CD4-positive, alpha-beta T cell (primary cell): Measurements from ENCODE around the gene ADAMTS17. TPM values are rescaled to one million over a fixed set of nuclear protein-coding genes. Genes with fewer than 3 reads are reported as not detected.

Experiments
- ATAC-seq: fragments of 200-7000 bp; cut with Tn5 transposase; one replicate; pipeline ENCODE4 v1.10.0; 2022; ENCODE audit warnings: mild to moderate bottlenecking; ENCODE audit not compliant: poor library complexity
- CTCF ChIA-PET: fragments of 350-600 bp; sonication (Branson Sonifier 250); formaldehyde crosslinking; loops from one replicate; lab custom pipeline; 2021; ENCODE audit warnings: antibody characterized with exemption, inconsistent platforms; lab: Charles Lee
- POLR2A ChIA-PET: fragments of 350-600 bp; sonication (Branson Sonifier 250); formaldehyde crosslinking; loops from one replicate; lab custom pipeline; 2021; ENCODE audit warnings: antibody characterized with exemption, inconsistent platforms; lab: Charles Lee
- DNase-seq, 14 experiments: peaks; one replicate each; pipeline ENCODE4 v3.0.0-alpha.2; 2013 to 2020; ENCODE audit warnings: mixed read lengths in 2 of 14
- H3K27ac ChIP-seq, 2 donors: one replicate each; pipeline versions ENCODE4 v1.5.1 to v1.7.0; 2013; ENCODE audit warnings: low read length in 2 of 2, low read depth in 1 of 2, mild to moderate bottlenecking in 1 of 2
- H3K27me3 ChIP-seq, 2 experiments: 1 replicate in 1 of 2; 2 replicates in 1 of 2; pipeline versions ENCODE4 v1.6.1 to v1.7.0; 2013; ENCODE audit warnings: low read length in 2 of 2, control low read depth in 1 of 2, mild to moderate bottlenecking in 1 of 2, moderate library complexity in 1 of 2; ENCODE audit not compliant: insufficient read depth in 2 of 2, control insufficient read depth in 1 of 2
- H3K36me3 ChIP-seq: one replicate; pipeline ENCODE4 v1.6.1; 2013; ENCODE audit warnings: low read length, control low read depth; ENCODE audit not compliant: insufficient read depth
- H3K4me1 ChIP-seq: one replicate; pipeline ENCODE4 v1.6.1; 2013; ENCODE audit warnings: low read length, control low read depth; ENCODE audit not compliant: insufficient read depth
- H3K4me3 ChIP-seq: one replicate; pipeline ENCODE4 v1.5.1; 2013; ENCODE audit warnings: mild to moderate bottlenecking, low read length, moderate library complexity
- H3K9me3 ChIP-seq, 2 experiments: 1 replicate in 1 of 2; 2 replicates in 1 of 2; pipeline versions ENCODE4 v1.6.1 to v1.7.0; 2013; ENCODE audit warnings: low read length in 2 of 2, mild to moderate bottlenecking in 2 of 2, control low read depth in 1 of 2, moderate library complexity in 1 of 2; ENCODE audit not compliant: control insufficient read depth in 1 of 2, insufficient read depth in 1 of 2
- H3K27ac Mint-ChIP-seq: one replicate; pipeline ENCODE4 v1.8.0; 2020; ENCODE audit warnings: mixed read lengths
- H3K27me3 Mint-ChIP-seq: one replicate; pipeline ENCODE4 v1.8.0; 2021; ENCODE audit warnings: mixed read lengths
- H3K36me3 Mint-ChIP-seq: one replicate; pipeline ENCODE4 v1.8.0; 2021; ENCODE audit warnings: low read depth, mixed read lengths
- H3K4me1 Mint-ChIP-seq: one replicate; pipeline ENCODE4 v1.8.0; 2021; ENCODE audit warnings: low read depth, mixed read lengths
- H3K4me3 Mint-ChIP-seq: one replicate; pipeline ENCODE4 v1.8.0; 2020; ENCODE audit warnings: mild to moderate bottlenecking, mixed read lengths
- H3K9me3 Mint-ChIP-seq: one replicate; pipeline ENCODE4 v1.8.0; 2020; ENCODE audit warnings: mixed read lengths
- intact Hi-C, 2 experiments: fragments of 100-400 bp; cut with DNase I in 1 of 2; cut with micrococcal nuclease in 1 of 2; formaldehyde crosslinking; loops; one replicate each; pipeline versions ENCODE4 v1.15.1 to v1.9.0; 2023 to 2025; cut with DNase I, micrococcal nuclease
- total RNA-seq, 174 experiments: library from RNA in 2 of 174; stranded (reverse) in 2 of 174; gene quantifications; one replicate each; pipeline ENCODE4 v1.2.3 and lab custom pipeline; 2021 to 2026
- TF ChIP-seq, protein P1 (sequence below): fragments of 200-600 bp; IDR thresholded peaks from one replicate; pipeline ENCODE4 v1.8.0; 2022; ENCODE audit warnings: antibody characterized with exemption, mild to moderate bottlenecking

Gene ADAMTS17
- total RNA-seq, 2 experiments from 2014 or later: 9.9 to 13.2 TPM

DNA sequence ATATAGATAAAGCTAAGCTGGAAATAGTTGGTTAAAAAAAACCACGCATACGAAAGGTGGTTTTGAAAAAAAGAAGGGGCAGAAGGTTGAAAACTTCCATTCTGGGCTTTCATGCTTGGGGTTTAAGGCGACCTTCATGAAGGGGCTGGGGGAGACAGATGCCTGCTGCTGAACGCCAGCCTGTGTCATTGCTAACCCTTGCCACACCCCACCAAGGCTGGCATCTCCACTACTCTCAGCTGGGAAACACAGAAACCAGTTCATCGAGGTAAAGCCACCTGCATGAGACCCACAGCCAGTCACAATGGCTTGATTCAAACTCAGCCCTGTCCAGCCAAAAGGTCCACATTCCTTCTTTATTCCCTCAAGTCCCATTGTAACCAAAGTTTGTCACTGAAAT is 78.7 kb downstream of the ADAMTS17 start:
- Histone ChIP-seq H3K36me3 (peaks cover 10% of the 10 kb centered on the region), H3K4me1 (no peaks in the 10 kb centered on the region), H3K27me3 (no peaks in the 10 kb centered on the region), H3K4me3 (no peak overlapping the region), H3K27ac (no peak overlapping the region), H3K9me3 (no peaks in the 10 kb centered on the region)
- ATAC-seq: no peak
- no peak for DNase-seq
- ChIA-PET CTCF (no interaction called here), POLR2A (no interaction called here)
- Mint-ChIP-seq H3K4me3 (no peak overlapping the region), H3K27ac (no peak overlapping the region), H3K27me3 (no peaks in the 10 kb centered on the region), H3K36me3 (peaks cover 11% of the 10 kb centered on the region), H3K9me3 (no peaks in the 10 kb centered on the region), H3K4me1 (no peaks in the 10 kb centered on the region)
- intact Hi-C loops: loop anchor here in 1 of 2 experiments (5.0 kb wide), 1 partner anchor 49 kb away; no protein-coding TSS in a partner anchor
- TF ChIP-seq, protein P1, sequence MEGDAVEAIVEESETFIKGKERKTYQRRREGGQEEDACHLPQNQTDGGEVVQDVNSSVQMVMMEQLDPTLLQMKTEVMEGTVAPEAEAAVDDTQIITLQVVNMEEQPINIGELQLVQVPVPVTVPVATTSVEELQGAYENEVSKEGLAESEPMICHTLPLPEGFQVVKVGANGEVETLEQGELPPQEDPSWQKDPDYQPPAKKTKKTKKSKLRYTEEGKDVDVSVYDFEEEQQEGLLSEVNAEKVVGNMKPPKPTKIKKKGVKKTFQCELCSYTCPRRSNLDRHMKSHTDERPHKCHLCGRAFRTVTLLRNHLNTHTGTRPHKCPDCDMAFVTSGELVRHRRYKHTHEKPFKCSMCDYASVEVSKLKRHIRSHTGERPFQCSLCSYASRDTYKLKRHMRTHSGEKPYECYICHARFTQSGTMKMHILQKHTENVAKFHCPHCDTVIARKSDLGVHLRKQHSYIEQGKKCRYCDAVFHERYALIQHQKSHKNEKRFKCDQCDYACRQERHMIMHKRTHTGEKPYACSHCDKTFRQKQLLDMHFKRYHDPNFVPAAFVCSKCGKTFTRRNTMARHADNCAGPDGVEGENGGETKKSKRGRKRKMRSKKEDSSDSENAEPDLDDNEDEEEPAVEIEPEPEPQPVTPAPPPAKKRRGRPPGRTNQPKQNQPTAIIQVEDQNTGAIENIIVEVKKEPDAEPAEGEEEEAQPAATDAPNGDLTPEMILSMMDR: no peak

DNA sequence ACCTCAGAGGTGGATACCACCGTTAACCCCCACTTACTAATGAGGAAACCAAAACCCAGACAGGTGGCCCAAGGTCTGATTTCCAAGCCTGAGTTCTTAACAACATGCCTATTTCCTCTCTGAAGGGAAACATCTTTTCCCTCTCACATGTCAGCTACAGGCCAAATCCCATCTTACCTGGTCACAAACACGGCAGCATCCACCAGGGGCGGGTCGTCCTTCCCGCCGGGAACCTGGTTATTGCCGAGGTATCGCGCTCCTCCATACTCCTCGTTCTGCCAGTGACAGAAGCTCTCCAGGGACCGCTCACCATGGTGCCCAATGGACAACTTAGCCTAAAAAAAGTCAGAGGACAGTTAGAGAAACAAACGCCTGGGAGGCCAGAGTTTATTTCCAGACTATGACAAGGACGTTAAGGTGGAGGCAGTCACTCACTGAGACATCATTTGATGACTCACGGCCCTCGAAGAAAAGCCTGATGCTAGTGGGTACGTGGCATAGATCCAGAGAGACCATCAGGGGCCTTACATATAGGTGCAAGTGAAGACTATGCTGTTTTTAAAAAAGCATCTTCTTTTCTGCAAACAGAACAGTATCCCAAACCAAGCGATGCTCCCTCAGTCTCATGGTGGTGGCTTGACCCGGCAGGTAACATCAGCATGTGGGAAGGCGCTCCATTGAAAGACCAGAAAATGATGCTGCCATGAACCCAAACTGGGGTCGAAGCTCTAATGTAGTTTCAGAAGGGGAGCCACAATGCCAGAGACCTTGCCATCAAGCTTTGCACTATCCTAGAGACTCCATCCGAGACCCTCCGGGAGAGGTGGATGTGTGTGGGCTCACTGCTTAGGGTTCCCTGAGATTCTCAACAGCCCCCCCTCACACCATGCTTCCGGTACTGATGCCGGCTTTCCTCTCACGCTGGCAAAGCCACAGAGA is 80.2 kb downstream of the ADAMTS17 start:
- TF ChIP-seq, protein P1: no peak
- CTCF ChIA-PET: no interaction called here
- H3K36me3 Mint-ChIP-seq: peaks cover 16% of the 10 kb centered on the region
- intact Hi-C loops: loop anchor here in 1 of 2 experiments (5.0 kb wide), 1 partner anchor 51 kb away; no protein-coding TSS in a partner anchor
- Histone ChIP-seq H3K4me3 (no peak overlapping the region), H3K4me1 (no peaks in the 10 kb centered on the region), H3K36me3 (peaks cover 13% of the 10 kb centered on the region), H3K27me3 (no peaks in the 10 kb centered on the region), H3K9me3 (no peaks in the 10 kb centered on the region), H3K27ac (no peak overlapping the region)
- no peak for DNase-seq
- H3K9me3 Mint-ChIP-seq: no peaks in the 10 kb centered on the region
- POLR2A ChIA-PET: interaction anchor here (0.7 kb wide), 1 partner anchor 11 kb away, joined by 3 read pairs; no protein-coding TSS in a partner anchor
- no peaks in the 10 kb centered on the region for H3K27me3 Mint-ChIP-seq
- no peak overlapping the region for H3K4me3 Mint-ChIP-seq
- H3K4me1 Mint-ChIP-seq: no peaks in the 10 kb centered on the region
- no peak for ATAC-seq
- no peak overlapping the region for H3K27ac Mint-ChIP-seq

DNA sequence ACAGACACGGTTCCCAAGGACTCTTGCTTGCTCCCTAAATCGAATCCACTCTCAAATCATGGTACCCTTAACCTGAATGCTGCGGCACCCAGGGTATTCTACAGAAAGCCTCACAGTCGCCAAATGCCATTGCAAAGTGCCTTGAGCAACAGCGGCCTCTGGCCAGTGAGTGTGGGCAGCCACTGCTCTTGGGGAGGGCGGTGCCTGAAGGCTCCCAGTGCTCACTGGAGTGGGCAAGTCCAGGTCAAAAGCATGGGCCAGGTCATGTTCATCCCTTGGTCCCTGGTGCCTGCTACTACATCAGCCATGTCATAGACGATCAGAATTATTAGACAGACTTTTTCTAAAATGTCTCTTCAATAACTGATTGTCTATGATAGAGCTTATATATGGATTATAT is 82.5 kb downstream of the ADAMTS17 start:
- no peaks in the 10 kb centered on the region for H3K4me1 ChIP-seq
- H3K27ac ChIP-seq: no peak overlapping the region
- no peaks in the 10 kb centered on the region for H3K27me3 Mint-ChIP-seq
- intact Hi-C loops: no loop called here
- no peak overlapping the region for H3K27ac Mint-ChIP-seq
- DNase-seq (no peak), ATAC-seq (no peak)
- no peak overlapping the region for H3K4me3 Mint-ChIP-seq
- peaks cover 13% of the 10 kb centered on the region for H3K36me3 ChIP-seq
- H3K36me3 Mint-ChIP-seq: peaks cover 16% of the 10 kb centered on the region
- TF ChIP-seq, protein P1: no peak
- H3K4me1 Mint-ChIP-seq: no peaks in the 10 kb centered on the region
- no peaks in the 10 kb centered on the region for H3K27me3 ChIP-seq
- ChIA-PET CTCF (no interaction called here), POLR2A (no interaction called here)
- H3K9me3 Mint-ChIP-seq: no peaks in the 10 kb centered on the region
- no peak overlapping the region for H3K4me3 ChIP-seq
- no peaks in the 10 kb centered on the region for H3K9me3 ChIP-seq
